ENCODE measurements around the gene COPG2.
"Not testable (repeated sequence)": the region's sequence is repeated elsewhere in the genome, so short reads cannot be mapped to it uniquely, and the experiment has no call there.

The COPG2 gene

GRCh38 chr7:130628901-130629300, 39.6 kb downstream of the COPG2 start:
- Mint-ChIP-seq H3K9me3 (peaks cover 65% of the 10 kb centered on the region), H3K4me3 (no peak overlapping the region), H3K27me3 (no peaks in the 10 kb centered on the region), H3K36me3 (ENCODE audit: low read depth) (peaks cover 22% of the 10 kb centered on the region), H3K4me1 (no peaks in the 10 kb centered on the region), H3K27ac (no peak overlapping the region)
- DNase-seq: no peak
- no peak for ATAC-seq

- peaks cover 57% of the 10 kb centered on the region for H3K9me3 Mint-ChIP-seq
- ATAC-seq: no peak
- no peak for DNase-seq
- no peak overlapping the region for H3K4me3 Mint-ChIP-seq
- no peaks in the 10 kb centered on the region for H3K4me1 Mint-ChIP-seq
- peaks cover 26% of the 10 kb centered on the region for H3K36me3 Mint-ChIP-seq (ENCODE audit: low read depth)
- H3K27me3 Mint-ChIP-seq: no peaks in the 10 kb centered on the region
- H3K27ac Mint-ChIP-seq: no peak overlapping the region
Observed at GRCh38 chr7:130627775-130628174, 40.8 kb downstream of the COPG2 start.

DNA sequence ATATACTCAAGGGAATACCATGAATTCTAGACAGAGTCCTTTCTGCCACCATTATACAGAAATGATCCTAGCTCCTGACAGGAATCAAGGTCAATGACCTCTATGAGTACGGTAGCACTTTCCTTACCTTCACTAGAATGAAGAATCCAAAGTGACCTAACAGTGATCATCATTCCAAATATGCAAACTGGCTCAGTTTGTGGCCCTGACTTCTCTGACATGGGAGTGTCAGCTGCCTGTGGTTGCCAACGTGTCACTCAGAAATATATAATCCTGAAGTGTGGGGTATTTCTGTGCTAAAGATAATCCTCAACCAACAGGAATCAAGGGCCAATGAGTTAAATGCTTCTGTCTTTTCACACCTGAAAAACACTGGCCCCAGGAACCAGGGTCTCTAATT, 45.7 kb downstream of the COPG2 start:
- peaks cover 20% of the 10 kb centered on the region for H3K36me3 Mint-ChIP-seq (ENCODE audit: low read depth)
- DNase-seq: no peak
- H3K27me3 Mint-ChIP-seq: no peaks in the 10 kb centered on the region
- H3K4me1 Mint-ChIP-seq: no peaks in the 10 kb centered on the region
- peaks cover 24% of the 10 kb centered on the region for H3K9me3 Mint-ChIP-seq
- ATAC-seq: no peak
- no peak overlapping the region for H3K4me3 Mint-ChIP-seq
- no peak overlapping the region for H3K27ac Mint-ChIP-seq

DNA sequence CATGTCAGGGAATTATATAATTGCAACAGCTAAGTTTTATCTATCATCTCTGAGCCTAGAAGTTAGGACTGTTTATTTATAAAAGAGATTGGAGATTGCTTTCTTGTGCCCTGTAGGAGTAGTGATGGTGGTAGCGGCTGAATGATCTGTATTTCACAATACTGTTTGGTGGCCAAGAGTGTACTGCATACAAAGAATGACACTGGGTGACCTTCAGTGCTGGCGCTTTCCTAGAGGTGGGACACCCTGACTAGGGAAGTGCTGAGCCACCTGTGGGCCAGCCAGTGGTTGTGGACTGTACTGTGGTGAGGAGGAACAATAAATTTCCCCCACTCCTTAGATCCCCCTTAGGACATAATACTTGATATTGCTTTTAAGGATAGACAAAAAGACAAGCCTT, 53.0 kb downstream of the COPG2 start:
- Mint-ChIP-seq H3K9me3 (no peaks in the 10 kb centered on the region), H3K36me3 (ENCODE audit: low read depth) (peaks cover 22% of the 10 kb centered on the region), H3K4me1 (no peaks in the 10 kb centered on the region), H3K27me3 (no peaks in the 10 kb centered on the region), H3K27ac (no peak overlapping the region), H3K4me3 (no peak overlapping the region)
- DNase-seq (no peak), ATAC-seq (no peak)

- Mint-ChIP-seq H3K4me3 (no peak overlapping the region), H3K36me3 (ENCODE audit: low read depth) (peaks cover 32% of the 10 kb centered on the region), H3K4me1 (no peaks in the 10 kb centered on the region), H3K27me3 (no peaks in the 10 kb centered on the region), H3K9me3 (no peaks in the 10 kb centered on the region), H3K27ac (no peak overlapping the region)
- no peak for ATAC-seq
- DNase-seq: no peak
Observed at GRCh38 chr7:130614449-130614848, 54.1 kb downstream of the COPG2 start.

DNA sequence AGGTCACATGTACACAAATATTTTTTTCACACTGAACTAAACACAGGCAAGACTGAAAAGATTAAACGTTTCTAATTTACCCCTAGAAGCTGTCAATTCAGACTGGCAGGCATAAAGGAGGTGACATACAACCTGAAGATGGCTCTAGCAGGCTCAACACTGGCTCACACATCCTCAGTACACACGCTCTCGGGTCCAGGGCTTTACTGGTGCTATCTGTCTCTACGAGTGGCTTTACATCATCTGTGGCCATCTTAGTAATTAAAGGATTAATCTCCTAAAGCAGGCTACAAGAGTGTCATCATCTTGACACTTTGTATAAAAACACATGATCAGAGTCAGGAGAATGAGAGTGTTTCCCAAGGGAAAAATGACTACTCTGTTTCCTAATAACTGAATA, 57.3 kb downstream of the COPG2 start:
- H3K27me3 Mint-ChIP-seq: no peaks in the 10 kb centered on the region
- peaks cover 5% of the 10 kb centered on the region for H3K9me3 Mint-ChIP-seq
- peaks cover 56% of the 10 kb centered on the region for H3K36me3 Mint-ChIP-seq (ENCODE audit: low read depth)
- no peaks in the 10 kb centered on the region for H3K4me1 Mint-ChIP-seq
- DNase-seq (no peak), ATAC-seq (no peak)
- H3K4me3 Mint-ChIP-seq: no peak overlapping the region
- H3K27ac Mint-ChIP-seq: no peak overlapping the region

DNA sequence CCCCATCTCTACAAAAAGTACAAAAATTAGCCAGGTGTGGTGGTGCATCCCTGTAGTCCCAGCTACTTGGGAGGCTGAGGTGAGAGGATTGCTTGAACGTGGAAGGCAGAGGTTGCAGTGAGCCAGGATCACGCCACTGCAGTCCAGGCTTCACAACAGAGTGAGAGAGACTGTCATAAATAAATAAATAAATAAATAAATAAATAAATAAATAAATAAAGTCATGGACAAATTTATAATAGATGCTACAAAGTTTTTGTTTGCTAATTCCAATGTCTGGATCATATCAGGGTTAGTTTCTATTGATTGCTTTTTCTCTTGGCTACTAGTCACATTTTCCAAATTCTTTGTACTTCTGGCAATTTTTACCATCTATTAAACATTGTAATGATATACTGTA, 61.5 kb downstream of the COPG2 start:
- H3K9me3 Mint-ChIP-seq, H3K27ac Mint-ChIP-seq, DNase-seq, H3K4me1 Mint-ChIP-seq, H3K4me3 Mint-ChIP-seq, ATAC-seq, H3K27me3 Mint-ChIP-seq: not testable (repeated sequence)
- H3K36me3 Mint-ChIP-seq (ENCODE audit: low read depth): peaks cover 61% of the 10 kb centered on the region

- DNase-seq (no peak), ATAC-seq (no peak)
- Mint-ChIP-seq H3K4me3 (no peak overlapping the region), H3K27me3 (no peaks in the 10 kb centered on the region), H3K9me3 (peaks cover 9% of the 10 kb centered on the region), H3K27ac (no peak overlapping the region), H3K4me1 (no peaks in the 10 kb centered on the region), H3K36me3 (ENCODE audit: low read depth) (peaks cover 62% of the 10 kb centered on the region)
Observed at GRCh38 chr7:130606161-130606560, 62.4 kb downstream of the COPG2 start.

- Mint-ChIP-seq H3K27ac (no peak overlapping the region), H3K9me3 (peaks cover 4% of the 10 kb centered on the region), H3K4me1 (no peaks in the 10 kb centered on the region), H3K27me3 (no peaks in the 10 kb centered on the region), H3K36me3 (ENCODE audit: low read depth) (peaks cover 5% of the 10 kb centered on the region), H3K4me3 (no peak overlapping the region)
- DNase-seq (no peak), ATAC-seq (no peak)
Observed at GRCh38 chr7:130598056-130598455, 70.5 kb downstream of the COPG2 start.

DNA sequence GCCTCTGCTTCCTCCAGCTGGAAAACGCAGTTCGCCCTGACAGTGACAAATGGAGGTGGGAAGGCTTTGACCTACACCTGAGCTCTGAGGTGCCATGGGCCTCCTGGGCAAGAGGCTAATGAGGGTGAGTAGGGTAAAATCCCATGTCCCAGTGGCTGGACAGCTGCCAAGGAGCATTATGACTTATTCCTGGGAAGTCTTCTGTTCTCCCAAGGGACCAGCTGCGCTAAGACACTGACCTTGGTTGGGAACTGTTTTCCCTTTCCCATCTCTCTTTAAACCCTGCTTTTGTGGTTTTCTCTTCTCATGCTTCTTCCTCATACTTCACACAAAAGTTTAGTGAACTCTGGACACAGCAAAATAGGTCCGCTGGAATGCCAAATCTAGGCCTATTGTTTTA, 72.6 kb downstream of the COPG2 start:
- Mint-ChIP-seq H3K9me3 (no peaks in the 10 kb centered on the region), H3K27ac (no peak overlapping the region), H3K4me3 (no peak overlapping the region), H3K27me3 (no peaks in the 10 kb centered on the region), H3K4me1 (no peaks in the 10 kb centered on the region), H3K36me3 (ENCODE audit: low read depth) (no peaks in the 10 kb centered on the region)
- DNase-seq: no peak
- no peak for ATAC-seq

- H3K36me3 Mint-ChIP-seq (ENCODE audit: low read depth): no peaks in the 10 kb centered on the region
- H3K9me3 Mint-ChIP-seq: no peaks in the 10 kb centered on the region
- H3K4me3 Mint-ChIP-seq: no peak overlapping the region
- H3K27me3 Mint-ChIP-seq: no peaks in the 10 kb centered on the region
- no peak for ATAC-seq
- no peaks in the 10 kb centered on the region for H3K4me1 Mint-ChIP-seq
- DNase-seq: no peak
- H3K27ac Mint-ChIP-seq: no peak overlapping the region
Observed at GRCh38 chr7:130593033-130593432, 75.5 kb downstream of the COPG2 start.

- H3K27me3 Mint-ChIP-seq; H3K27ac Mint-ChIP-seq; DNase-seq; H3K36me3 Mint-ChIP-seq (ENCODE audit: low read depth); ATAC-seq; H3K4me3 Mint-ChIP-seq; H3K9me3 Mint-ChIP-seq; H3K4me1 Mint-ChIP-seq: not testable (repeated sequence)
Observed at GRCh38 chr7:130591464-130591863, 77.1 kb downstream of the COPG2 start.

DNA sequence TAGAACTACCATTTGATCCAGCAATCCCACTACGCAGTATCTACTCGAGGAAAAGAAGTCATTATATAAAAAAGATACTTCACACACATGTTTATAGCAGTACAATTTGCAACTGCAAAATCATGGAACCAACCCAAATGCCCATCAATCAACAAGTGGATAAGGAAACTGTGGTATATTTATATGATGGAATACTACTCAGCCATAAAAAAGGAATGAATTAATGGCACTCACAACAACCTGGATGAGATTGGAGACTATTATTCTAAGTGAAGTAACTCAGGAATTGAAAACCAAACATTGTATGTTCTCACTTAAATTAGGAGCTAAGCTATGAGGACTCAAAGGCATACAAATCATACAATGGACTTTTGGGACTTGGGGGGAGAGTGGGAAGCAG, 82.6 kb downstream of the COPG2 start:
- H3K4me1 Mint-ChIP-seq; H3K27me3 Mint-ChIP-seq; DNase-seq; H3K27ac Mint-ChIP-seq; H3K4me3 Mint-ChIP-seq; H3K9me3 Mint-ChIP-seq; H3K36me3 Mint-ChIP-seq (ENCODE audit: low read depth); ATAC-seq: not testable (repeated sequence)

DNA sequence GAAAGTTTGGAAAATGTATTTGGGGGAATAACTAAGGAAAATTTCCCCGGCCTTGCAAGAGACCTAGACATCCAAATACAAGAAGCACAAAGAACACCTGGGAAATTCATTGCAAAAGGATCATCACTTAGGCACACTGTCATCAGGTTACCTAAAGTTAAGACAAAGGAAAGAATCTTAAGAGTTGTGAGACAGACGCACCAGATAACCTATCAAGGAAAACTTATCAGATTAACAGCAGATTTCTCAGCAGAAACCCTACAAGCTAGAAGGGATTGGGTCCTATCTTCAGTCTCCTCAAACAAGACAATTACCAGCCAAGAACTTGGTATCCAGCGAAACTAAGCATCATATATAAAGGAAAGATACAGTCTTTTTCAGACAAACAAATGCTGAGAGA, 93.4 kb downstream of the COPG2 start:
- H3K27me3 Mint-ChIP-seq; H3K4me3 Mint-ChIP-seq; H3K36me3 Mint-ChIP-seq (ENCODE audit: low read depth); ATAC-seq; DNase-seq; H3K9me3 Mint-ChIP-seq; H3K27ac Mint-ChIP-seq; H3K4me1 Mint-ChIP-seq: not testable (repeated sequence)

DNA sequence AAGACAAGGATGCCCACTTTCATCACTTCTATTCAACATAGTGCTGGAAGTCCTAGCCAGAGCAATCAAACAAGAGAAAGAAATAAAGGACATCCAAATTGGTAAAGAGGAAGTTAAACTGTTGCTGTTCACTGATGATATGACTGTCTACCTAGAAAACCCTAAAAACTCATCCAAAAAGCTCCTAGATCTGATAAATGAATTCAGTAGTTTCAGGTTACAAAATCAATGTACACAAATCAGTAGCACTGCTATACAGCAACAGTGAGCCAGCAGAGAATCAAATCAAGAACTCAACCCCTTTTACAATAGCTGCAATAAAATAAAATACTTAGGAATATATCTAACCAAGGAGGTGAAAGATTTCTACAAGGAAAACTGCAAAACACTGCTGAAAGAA, 98.4 kb downstream of the COPG2 start:
- not testable (repeated sequence) for DNase-seq, H3K4me1 Mint-ChIP-seq, H3K27ac Mint-ChIP-seq, H3K4me3 Mint-ChIP-seq, H3K27me3 Mint-ChIP-seq, ATAC-seq
- Mint-ChIP-seq H3K9me3 (peaks cover 28% of the 10 kb centered on the region), H3K36me3 (ENCODE audit: low read depth) (peaks cover 16% of the 10 kb centered on the region)

GRCh38 chr7:130566898-130567280, 101.7 kb downstream of the COPG2 start:
- Mint-ChIP-seq H3K36me3 (ENCODE audit: low read depth) (peaks cover 19% of the 10 kb centered on the region), H3K27ac (no peak overlapping the region), H3K4me3 (no peak overlapping the region), H3K9me3 (peaks cover 30% of the 10 kb centered on the region), H3K27me3 (no peaks in the 10 kb centered on the region), H3K4me1 (no peaks in the 10 kb centered on the region)
- ATAC-seq (no peak), DNase-seq (no peak)
